Activated naive CD4-positive, alpha-beta T cell treated with anti-CD3 and anti-CD28 coated beads, Interleukin-2, amount 50 U/mL, for 16 hours (primary cell): Measurements from ENCODE around the gene ZFP30.
"Not testable (repeated sequence)": the region's sequence is repeated elsewhere in the genome, so short reads cannot be mapped to it uniquely, and the experiment has no call there.

Source experiments
- DNase-seq: peaks from one replicate; pipeline ENCODE4 v3.0.0-alpha.2; 2020

Gene ZFP30

DNA sequence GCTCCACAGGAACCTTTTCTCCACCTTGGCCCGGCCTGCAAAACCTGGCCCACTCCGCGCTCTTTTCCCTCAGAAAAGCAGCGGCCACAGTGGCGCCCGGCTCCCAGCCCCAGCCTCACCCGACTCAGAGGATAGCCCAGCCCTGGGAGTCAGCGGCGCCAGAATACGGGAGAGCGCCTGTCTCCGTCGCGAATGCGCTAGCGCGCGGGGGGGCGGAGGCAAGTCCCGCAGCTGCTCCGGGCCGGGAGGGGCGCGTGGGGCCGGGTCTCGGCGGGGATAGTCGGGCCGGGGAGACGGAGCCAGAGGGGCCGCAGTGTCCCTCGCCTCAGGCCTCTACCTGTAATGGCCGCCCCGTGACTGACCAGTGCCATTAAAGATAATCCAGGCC is at the start of gene ZFP30:
TSS of gene ZFP30 (minus strand) at position 165 of the 388 bp plus-strand sequence. CDS start 7,643 bp downstream, outside the sequence.
- DNase-seq = peak; percentile 85

DNA sequence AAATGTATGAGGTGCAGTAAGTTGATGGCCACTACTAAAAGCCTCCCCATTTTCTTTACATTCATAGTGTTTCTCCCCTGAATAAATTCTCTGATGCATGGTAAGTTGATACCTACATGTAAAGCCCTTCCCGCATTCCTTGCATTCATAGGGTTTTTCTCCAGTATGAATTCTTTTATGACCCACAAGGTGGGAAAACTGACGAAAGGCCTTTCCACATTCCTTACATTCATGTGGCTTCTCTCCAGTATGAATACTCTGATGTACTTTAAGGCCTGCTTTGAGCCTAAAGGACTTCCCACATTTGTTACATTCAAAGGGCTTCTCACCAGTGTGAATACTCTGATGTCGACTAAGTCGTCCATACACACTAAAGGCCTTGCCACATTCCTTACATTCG is 43.8 kb upstream of the ZFP30 start:
- DNase-seq = no peak

DNA sequence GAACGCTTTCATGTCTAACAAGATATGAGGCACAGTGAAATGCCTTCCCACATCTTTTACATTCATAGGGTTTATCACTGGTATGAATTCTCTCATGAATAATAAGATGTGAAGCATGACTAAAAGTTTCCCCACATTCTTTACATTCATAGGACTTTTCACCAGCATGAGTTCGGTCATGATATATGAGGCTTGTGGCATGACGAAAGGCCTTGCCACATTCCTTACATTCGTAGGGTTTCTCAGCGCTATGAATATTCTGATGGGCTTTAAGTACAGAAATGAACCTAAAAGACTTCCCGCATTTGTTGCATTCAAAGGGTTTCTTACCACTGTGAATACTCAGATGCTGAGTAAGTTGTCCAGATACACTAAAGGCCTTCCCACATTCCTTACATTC is 43.0 kb upstream of the ZFP30 start:
- no peak for DNase-seq

DNA sequence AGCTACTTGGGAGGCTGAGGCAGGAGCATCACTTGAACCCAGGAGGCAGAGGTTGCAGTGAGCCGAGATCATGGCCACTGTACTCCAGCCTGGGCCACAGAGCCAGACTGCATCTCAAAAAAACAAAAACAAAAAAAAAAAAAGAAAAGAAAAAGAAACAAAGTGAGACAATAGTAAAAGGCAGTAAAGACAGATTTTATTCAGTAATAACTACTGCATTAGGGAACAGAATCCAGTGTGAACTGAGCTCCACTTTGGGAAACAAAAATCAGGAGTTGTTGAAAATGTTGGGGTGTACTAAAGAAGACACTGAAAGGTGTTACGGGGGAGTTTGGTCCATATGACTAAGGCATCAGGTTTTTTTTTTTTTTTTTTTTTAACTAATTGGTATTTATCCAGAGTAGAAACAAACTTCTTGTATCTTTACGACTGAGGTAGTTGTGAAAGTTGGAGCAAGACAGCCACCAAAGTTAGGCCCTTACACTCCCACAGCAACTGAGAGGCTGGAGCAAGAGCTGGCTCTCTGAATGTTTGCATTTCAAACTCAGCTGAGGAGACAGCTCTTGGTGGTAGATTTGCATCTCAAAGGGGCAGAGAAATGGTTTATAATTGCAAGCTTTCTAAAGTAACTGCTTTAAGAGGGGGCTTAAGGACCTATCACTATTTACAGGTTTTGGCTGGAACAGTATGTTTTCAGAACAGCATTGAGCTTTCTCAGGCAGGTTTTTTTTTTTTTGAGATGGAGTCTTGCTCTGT is 40.1 kb upstream of the ZFP30 start:
- no peak for DNase-seq

- DNase-seq = no peak
Observed at GRCh38 chr19:37692956-37693620, 37.8 kb upstream of the ZFP30 start.

GRCh38 chr19:37691881-37692504 is 36.7 kb upstream of the ZFP30 start:
- DNase-seq = peak; percentile 81

- DNase-seq = no peak
Observed at GRCh38 chr19:37683520-37683919, 28.3 kb upstream of the ZFP30 start.

- DNase-seq = no peak
Observed at GRCh38 chr19:37669450-37669914, 14.2 kb upstream of the ZFP30 start.

- DNase-seq = not testable (repeated sequence)
Observed at GRCh38 chr19:37657157-37657556, 1.9 kb upstream of the ZFP30 start.

DNA sequence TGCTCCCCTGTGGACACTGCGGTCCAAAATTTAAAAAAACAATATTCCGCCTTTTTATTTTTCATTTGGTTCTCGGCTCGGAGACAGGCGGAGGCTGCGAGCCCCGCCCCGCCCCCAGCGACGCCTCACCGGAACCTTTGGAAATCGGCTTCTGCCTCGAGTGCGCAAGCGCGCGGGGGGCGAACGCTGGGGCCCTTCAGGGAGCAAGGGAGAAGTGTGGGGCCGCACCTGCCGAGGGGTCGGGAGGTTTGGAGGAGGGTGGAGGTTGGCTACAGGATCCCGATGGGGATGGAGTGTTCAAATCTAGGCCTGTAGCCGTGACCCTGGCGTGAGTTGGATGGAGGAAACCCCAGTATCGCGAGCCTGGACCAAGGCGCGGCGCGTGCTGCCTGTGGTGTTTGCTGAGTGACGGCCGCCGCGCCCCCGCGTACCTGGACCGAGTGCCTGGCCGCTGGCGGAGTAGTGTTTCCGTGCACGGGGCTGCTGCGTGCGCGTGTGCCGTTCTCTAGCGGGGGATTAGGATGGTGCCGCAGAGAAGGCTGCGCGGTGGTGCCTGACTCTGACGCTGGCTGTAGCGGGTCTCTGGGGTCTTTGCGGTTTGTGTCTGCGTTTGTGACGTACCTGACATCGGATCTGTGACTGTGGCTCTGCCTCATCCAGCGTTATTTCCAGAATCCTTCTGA is 565 bp upstream of the ZFP30 start:
- DNase-seq = peak; percentile 89

DNA sequence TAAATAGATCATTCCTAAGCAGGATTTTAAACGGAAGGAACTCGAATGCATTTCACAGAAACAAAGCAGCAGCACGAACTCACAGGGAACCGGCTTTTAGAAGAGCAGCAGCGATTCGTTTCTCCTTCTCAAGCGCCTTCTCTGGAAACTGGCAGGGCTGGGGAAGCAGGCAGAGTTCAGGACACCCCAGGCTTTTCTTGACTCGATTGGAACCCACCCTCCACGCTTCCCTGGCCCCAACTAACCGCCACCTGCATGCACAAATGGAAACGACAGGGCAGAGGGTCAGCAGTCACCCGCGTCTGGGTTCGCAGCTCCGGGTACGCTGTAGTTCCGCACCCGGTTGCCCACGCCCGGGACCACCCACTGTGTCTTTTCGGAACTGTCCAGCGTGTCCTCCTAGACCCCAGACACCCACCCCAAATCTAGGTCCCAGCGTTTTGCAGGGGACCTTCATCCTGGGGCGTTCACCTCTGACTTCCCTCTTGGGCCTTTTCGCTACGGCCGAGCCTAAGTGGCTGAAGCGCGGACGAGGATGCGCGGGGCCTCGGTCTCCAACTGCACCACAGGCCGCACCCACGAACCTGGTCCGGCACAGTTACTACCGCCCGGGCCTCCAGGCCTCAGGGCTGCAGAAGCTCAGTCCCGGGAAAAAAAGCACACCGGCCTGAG is 500 bp downstream of the ZFP30 start:
- DNase-seq = peak; percentile 20

GRCh38 chr19:37654118-37654517 is 1.1 kb downstream of the ZFP30 start:
- no peak for DNase-seq

DNA sequence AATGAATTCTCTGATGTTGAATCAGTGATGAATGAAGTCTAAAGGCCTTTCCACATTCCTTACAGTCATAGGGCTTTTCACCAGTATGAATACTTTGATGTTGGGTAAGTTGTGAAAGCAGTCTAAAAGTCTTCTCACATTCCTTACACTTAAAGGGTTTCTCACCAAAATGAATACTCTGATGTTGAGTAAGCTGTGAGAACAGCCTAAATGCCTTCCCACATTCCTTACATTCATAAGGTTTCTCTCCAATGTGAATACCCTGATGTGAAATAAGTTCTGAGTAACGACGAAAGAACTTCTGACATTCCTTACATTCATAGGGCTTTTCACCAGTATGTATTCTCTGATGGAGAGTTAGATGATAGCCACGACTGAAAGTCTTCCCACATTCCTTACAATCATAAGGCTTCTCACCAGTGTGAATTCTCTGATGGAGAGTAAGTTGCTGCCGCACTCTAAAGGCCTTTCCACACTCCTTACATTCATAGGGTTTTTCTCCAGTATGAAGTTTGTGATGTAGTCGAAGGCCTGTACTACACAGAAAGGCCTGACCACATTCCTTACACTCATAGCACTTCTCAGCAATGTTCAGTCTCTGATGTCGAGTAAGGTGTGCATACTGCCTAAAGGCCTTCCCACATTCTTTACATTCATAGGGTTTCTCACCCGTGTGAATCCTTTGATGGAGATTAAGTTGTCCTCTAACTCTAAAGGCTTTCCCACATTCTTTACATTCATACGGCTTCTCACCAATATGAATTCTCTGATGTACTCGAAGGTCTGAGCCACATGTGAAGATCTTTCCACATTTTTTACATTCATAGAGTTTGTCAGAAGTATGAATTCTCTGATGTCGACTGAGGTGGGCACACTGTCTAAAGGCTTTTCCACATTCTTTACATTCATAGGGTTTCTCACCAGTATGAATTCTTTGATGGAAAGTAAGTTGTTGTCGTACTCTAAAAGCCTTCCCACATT is 19.9 kb downstream of the ZFP30 start:
- no peak for DNase-seq

- DNase-seq = peak; percentile 51
Observed at GRCh38 chr19:37594982-37595382, 60.3 kb downstream of the ZFP30 start.

DNA sequence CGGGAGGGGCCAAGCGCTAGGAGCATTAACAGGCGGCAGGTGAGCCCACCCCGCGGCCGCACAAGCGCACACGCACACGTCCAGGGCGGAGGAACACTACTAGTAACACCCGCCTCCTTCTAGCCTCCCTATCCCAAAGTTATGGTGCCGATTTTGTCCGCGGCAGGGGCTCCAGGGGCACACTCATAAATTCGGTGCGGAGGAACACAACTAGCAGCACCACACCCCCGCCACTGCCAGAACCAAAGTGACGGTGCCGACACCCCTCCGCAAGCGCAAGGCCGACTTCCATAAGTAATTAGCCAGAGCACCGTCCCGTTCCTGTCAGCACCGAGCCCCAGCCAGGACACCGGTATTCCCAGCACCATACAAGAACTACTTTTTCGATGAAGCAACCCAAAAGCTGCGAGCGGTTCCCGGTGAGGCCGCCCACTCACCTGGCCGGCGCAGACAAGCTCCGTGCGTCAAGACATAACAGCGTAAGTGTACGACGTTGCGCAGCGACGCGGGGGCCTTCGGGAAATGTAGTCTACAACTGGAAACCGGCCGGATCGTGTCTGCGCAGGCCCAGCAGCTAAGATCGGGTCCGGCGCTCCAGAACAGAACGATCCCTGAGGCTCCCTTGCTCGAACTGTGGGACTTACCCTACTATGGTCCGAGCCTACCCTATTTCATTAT is 60.8 kb downstream of the ZFP30 start, which contains the start of the genes ZNF540 and ZNF571:
TSS of gene ZNF540 (plus strand) at position 573 of the 678 bp plus-strand sequence. CDS start 3,572 bp downstream, outside the sequence.
TSS of gene ZNF571 (minus strand) at position 489 of the 678 bp plus-strand sequence. CDS start 8,116 bp downstream, outside the sequence.
- DNase-seq = peak; percentile 95

- no peak for DNase-seq
Observed at GRCh38 chr19:37593996-37594303, 61.3 kb downstream of the ZFP30 start.

DNA sequence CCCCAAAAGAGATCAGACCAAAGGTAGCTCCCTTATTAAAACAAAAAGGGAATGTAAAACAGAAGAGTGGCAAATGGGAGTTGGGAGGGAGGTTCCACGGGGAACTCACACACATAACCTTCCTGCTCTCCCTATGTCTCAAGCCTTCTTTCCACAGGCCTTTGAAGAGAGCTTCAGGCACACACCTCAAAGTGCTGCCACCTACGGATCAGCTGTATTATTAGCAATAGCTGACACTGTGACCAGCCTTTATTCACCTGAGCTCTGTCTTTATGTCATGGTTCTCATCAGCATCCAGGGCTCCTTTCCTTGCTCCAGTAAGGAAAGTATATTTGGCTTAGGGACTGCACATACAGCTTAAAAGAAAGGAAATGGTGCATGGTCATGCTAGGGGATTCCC is 71.9 kb downstream of the ZFP30 start:
- no peak for DNase-seq

GRCh38 chr19:37572203-37572602 is 83.1 kb downstream of the ZFP30 start:
- DNase-seq = no peak

- no peak for DNase-seq
Observed at GRCh38 chr19:37565370-37565669, 89.9 kb downstream of the ZFP30 start.

DNA sequence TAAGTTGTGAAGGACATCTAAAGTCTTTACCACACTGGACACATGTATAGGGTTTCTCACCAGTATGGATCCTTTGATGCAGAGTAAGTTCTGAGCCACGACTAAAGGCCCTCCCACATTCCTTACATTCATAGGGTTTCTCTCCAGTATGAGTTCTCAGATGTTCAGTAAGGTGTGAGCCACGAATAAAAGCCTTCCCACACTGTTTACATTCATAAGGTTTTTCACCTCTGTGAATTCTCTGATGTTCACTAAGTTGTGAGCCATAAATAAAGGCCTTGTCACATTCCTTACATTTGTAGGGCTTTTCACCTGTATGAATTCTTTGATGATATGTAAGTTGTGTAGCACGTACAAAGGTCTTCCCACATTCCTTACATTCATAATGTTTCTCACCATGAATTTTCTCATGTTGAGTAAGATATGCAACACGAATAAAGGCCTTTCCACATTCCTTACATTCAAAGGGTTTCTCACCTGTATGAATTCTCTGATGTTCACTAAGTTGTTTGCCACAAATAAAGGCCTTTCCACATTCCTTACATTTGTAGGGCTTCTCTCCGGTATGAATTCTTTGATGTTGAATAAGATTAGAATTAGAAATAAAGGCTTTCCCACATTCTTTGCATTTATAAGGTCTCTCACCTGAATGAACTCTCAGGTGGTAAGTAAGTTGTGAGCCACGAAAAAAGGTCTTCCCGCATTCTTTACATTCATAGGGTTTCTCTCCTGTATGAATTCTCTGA is 90.5 kb downstream of the ZFP30 start:
- no peak for DNase-seq
